Stimulated activated CD8-positive, alpha-beta memory T cell treated with anti-CD3 and anti-CD28 coated beads, Interleukin-7, amount 100 ng/mL, for 4 hours (primary cell): ENCODE data around the gene HIPK2.

Source experiments
- DNase-seq, 2 donors: peaks; one replicate each; pipeline ENCODE4 v3.0.0-alpha.2; 2020; ENCODE audit warnings: low read depth in 2 of 2

HIPK2 gene

GRCh38 chr7:139651308-139651707 lies 126.5 kb downstream of the HIPK2 start:
- no peak for DNase-seq

GRCh38 chr7:139650429-139651100 lies 127.2 kb downstream of the HIPK2 start:
- DNase-seq, result no peak

GRCh38 chr7:139648941-139649425 lies 128.8 kb downstream of the HIPK2 start:
- no peak for DNase-seq

- no peak for DNase-seq
Measured at GRCh38 chr7:139648391-139648861, 129.4 kb downstream of the HIPK2 start.

GRCh38 chr7:139647814-139648390 lies 129.9 kb downstream of the HIPK2 start:
- no peak for DNase-seq

GRCh38 chr7:139647085-139647484 lies 130.7 kb downstream of the HIPK2 start:
- no peak for DNase-seq

GRCh38 chr7:139646566-139646965 lies 131.2 kb downstream of the HIPK2 start:
- DNase-seq, result no peak

GRCh38 chr7:139645572-139646523 lies 131.9 kb downstream of the HIPK2 start:
- peak; percentile 56 to 63 for DNase-seq

- DNase-seq, result no peak
Measured at GRCh38 chr7:139643951-139644585, 133.7 kb downstream of the HIPK2 start.

- DNase-seq, result no peak
Measured at GRCh38 chr7:139642283-139642682, 135.5 kb downstream of the HIPK2 start.

GRCh38 chr7:139641337-139641992 lies 136.3 kb downstream of the HIPK2 start:
- no peak for DNase-seq

GRCh38 chr7:139640681-139641080 lies 137.1 kb downstream of the HIPK2 start:
- DNase-seq, result no peak

GRCh38 chr7:139639563-139639962 lies 138.2 kb downstream of the HIPK2 start:
- DNase-seq, result no peak

- DNase-seq, result peak; percentile 57 to 60
Measured at GRCh38 chr7:139635526-139636302, 142.1 kb downstream of the HIPK2 start.

- DNase-seq, result no peak
Measured at GRCh38 chr7:139634087-139634486, 143.7 kb downstream of the HIPK2 start.

GRCh38 chr7:139631520-139632031 lies 146.2 kb downstream of the HIPK2 start:
- DNase-seq, result no peak

- no peak for DNase-seq
Measured at GRCh38 chr7:139630643-139631519, 146.9 kb downstream of the HIPK2 start.

GRCh38 chr7:139629392-139630082 lies 148.3 kb downstream of the HIPK2 start:
- DNase-seq, result no peak

GRCh38 chr7:139627831-139628230 lies 150.0 kb downstream of the HIPK2 start:
- DNase-seq, result no peak
